K562 (cell line): ENCODE data around the gene IKZF3. TPM values are rescaled to one million over a fixed set of nuclear protein-coding genes. Genes with fewer than 3 reads are reported as not detected.

Source experiments
- BRF1 ChIP-seq: IDR thresholded peaks from 3 replicates; pipeline ENCODE4 v1.6.1; 2011; ENCODE audit warnings: borderline replicate concordance, mild to moderate bottlenecking; ENCODE audit not compliant: insufficient read length; ENCODE audit errors: extremely low read depth
- MTA3 ChIP-seq: fragments of 450-650 bp; formaldehyde crosslinking; IDR thresholded peaks from 2 replicates; pipeline ENCODE4 v1.6.1; 2017; ENCODE audit warnings: mild to moderate bottlenecking, borderline replicate concordance
- NFIC ChIP-seq: fragments of 450-650 bp; IDR thresholded peaks from 2 replicates; pipeline ENCODE4 v1.6.1; 2017; ENCODE audit warnings: mild to moderate bottlenecking, inconsistent platforms
- SAFB ChIP-seq: fragments of 200-400 bp; formaldehyde crosslinking; IDR thresholded peaks from 2 replicates; pipeline ENCODE4 v1.6.1; 2017; ENCODE audit warnings: low read depth, low read length, borderline replicate concordance
- TCF7 ChIP-seq: sonication (generic); IDR thresholded peaks from 2 replicates; pipeline ENCODE4 v1.6.1; 2016; ENCODE audit warnings: antibody characterized with exemption, borderline replicate concordance
- TCFL5 ChIP-seq: fragments of 250-450 bp; sonication (Bioruptor Pico); conservative IDR thresholded peaks from 2 replicates; pipeline ENCODE4 v1.6.1; 2021; ENCODE audit warnings: mild to moderate bottlenecking, moderate library complexity, matching md5 sums
- ZBTB7A ChIP-seq: IDR thresholded peaks from 2 replicates; pipeline ENCODE4 v1.6.1; 2011; ENCODE audit warnings: low read depth, mild to moderate bottlenecking, low read length, moderate library complexity, borderline replicate concordance; ENCODE audit not compliant: control insufficient read depth
- ZNF24 ChIP-seq: fragments of 450-650 bp; IDR thresholded peaks from 2 replicates; pipeline ENCODE4 v1.6.1; 2016
- ZNF316 ChIP-seq: fragments of 450-650 bp; IDR thresholded peaks from 2 replicates; pipeline ENCODE4 v1.6.1; 2016
- ZNF589 ChIP-seq: fragments of 200-800 bp; sonication (Bioruptor generic); IDR thresholded peaks from 2 replicates; pipeline ENCODE4 v1.6.1; 2016; ENCODE audit warnings: low read depth, missing genetic modification characterization, missing compliant biosample characterization
- ZSCAN32 ChIP-seq: fragments of 450-650 bp; formaldehyde crosslinking; IDR thresholded peaks from 2 replicates; pipeline ENCODE4 v1.4.0; 2020; ENCODE audit warnings: mild to moderate bottlenecking, moderate library complexity
- polyA plus RNA-seq, 8 experiments: library from polyadenylated mRNA; depleted of rRNA in 4 of 8; stranded (reverse) in 5 of 8; unstranded in 3 of 8; fragments of >200 nt; fragmentation: Nextera tagmentation in 2 of 8; fragmentation: Illumina TruSeq in 1 of 8; extraction: Ambion mirVana in 2 of 8; extraction: Trizol in 1 of 8; gene quantifications; 2 replicates each; pipeline versions ENCODE4 v1.2.1 to v1.2.3, GENCODE V29; 2011 to 2014; ENCODE audit warnings: inconsistent platforms in 1 of 8, missing spikeins in 1 of 8
- total RNA-seq, 7 experiments: library from RNA; depleted of rRNA in 6 of 7; stranded (reverse); fragments of >200 nt in 6 of 7; fragmentation: Illumina TruSeq in 2 of 7; extraction: Trizol in 2 of 7; gene quantifications; 2 replicates each; pipeline versions ENCODE4 v1.2.1 to v1.2.3, GENCODE V29; 2011 to 2021; ENCODE audit warnings: low replicate concordance in 1 of 7
- TF ChIP-seq, protein P1 (sequence below), 2 experiments: IDR thresholded peaks; 2 replicates each; pipeline ENCODE4 v1.6.1; 2011; ENCODE audit warnings: borderline replicate concordance in 1 of 2, control low read depth in 1 of 2, low read depth in 1 of 2, low read length in 1 of 2, mild to moderate bottlenecking in 1 of 2, mixed read lengths in 1 of 2, moderate library complexity in 1 of 2; ENCODE audit not compliant: insufficient read depth in 1 of 2, insufficient read length in 1 of 2, poor library complexity in 1 of 2, severe bottlenecking in 1 of 2; ENCODE audit errors: extremely low read depth in 1 of 2
- TF ChIP-seq, protein P2 (sequence below), 2 experiments: IDR thresholded peaks; 2 replicates each; pipeline ENCODE4 v1.6.1; 2012; ENCODE audit warnings: improper control_type of control experiment in 2 of 2, low read depth in 2 of 2, low read length in 2 of 2, borderline replicate concordance in 1 of 2
- TF ChIP-seq, protein P3 (sequence below): fragments of 450-650 bp; formaldehyde crosslinking; IDR thresholded peaks from 2 replicates; pipeline ENCODE4 v1.4.0; 2020; ENCODE audit warnings: mild to moderate bottlenecking
- TF ChIP-seq, protein P4 (sequence below): fragments of 450-650 bp; IDR thresholded peaks from 2 replicates; pipeline ENCODE4 v1.6.1; 2014; ENCODE audit warnings: low read depth, mild to moderate bottlenecking, moderate library complexity, borderline replicate concordance
- TF ChIP-seq, protein P5 (sequence below), 3 experiments: fragments of 200-800 bp in 1 of 3; sonication (Bioruptor generic) in 1 of 3; sonication (generic) in 1 of 3; formaldehyde crosslinking in 1 of 3; IDR thresholded peaks; 2 replicates each; pipeline versions ENCODE4 v1.6.1 to v1.8.0; 2016 to 2022; ENCODE audit warnings: mild to moderate bottlenecking in 2 of 3, missing compliant biosample characterization in 2 of 3, missing genetic modification characterization in 2 of 3, missing genetic modification reagents in 1 of 3
- TF ChIP-seq, protein P6 (sequence below): fragments of 200-800 bp; sonication (Bioruptor generic); IDR thresholded peaks from 2 replicates; pipeline ENCODE4 v1.6.1; 2017; ENCODE audit warnings: missing genetic modification characterization, missing compliant biosample characterization

Gene IKZF3
- total and polyA plus RNA-seq, 9 of the 15 experiments (the other 6 are each of a cell fraction or from before 2014, with no cell fraction given) = 0.06 to 1.6 (median 0.62) TPM

DNA sequence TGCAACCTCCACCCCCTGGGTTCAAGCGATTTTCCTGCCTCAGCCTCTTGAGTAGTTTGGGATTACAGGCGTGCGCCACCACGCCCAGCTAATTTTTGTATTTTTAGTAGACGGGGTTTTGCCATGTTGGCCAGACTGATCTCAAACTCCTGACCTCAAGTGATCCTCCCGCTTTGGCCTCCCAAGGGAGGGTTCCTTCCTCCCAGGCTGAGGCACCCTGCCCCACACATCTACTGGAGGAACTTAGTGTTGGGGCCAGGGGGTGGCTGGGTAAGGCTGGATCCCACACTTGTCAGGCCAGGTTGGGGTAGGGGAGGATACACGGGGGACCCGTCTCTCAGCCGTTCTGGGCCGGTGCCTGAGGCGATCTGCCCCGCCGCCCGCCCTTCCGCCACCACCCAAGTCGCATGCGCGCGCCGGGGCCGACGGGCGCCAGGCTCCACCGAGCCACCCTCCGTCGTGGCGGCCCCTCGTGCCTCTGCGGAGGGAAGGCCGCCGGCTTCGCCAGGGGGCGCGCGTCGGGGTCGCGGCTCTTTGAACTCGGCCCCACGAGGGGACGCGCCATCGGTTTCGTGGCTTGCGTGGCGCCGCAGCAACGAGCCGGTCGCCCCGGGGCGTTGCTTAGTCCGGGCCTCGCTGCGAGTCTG, 110.5 kb downstream of the IKZF3 start (continued):
- TF ChIP-seq, protein P1, sequence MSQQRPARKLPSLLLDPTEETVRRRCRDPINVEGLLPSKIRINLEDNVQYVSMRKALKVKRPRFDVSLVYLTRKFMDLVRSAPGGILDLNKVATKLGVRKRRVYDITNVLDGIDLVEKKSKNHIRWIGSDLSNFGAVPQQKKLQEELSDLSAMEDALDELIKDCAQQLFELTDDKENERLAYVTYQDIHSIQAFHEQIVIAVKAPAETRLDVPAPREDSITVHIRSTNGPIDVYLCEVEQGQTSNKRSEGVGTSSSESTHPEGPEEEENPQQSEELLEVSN (IDR thresholded peaks at IDR 0.05; ENCODE audit: borderline replicate concordance in 1 of 2, extremely low read depth in 1 of 2, insufficient read depth in 1 of 2, insufficient read length in 1 of 2, low read depth in 1 of 2, low read length in 1 of 2, poor library complexity in 1 of 2, severe bottlenecking in 1 of 2) = peak in 1 of 2 experiments; percentile 81
- TF ChIP-seq, protein P2, sequence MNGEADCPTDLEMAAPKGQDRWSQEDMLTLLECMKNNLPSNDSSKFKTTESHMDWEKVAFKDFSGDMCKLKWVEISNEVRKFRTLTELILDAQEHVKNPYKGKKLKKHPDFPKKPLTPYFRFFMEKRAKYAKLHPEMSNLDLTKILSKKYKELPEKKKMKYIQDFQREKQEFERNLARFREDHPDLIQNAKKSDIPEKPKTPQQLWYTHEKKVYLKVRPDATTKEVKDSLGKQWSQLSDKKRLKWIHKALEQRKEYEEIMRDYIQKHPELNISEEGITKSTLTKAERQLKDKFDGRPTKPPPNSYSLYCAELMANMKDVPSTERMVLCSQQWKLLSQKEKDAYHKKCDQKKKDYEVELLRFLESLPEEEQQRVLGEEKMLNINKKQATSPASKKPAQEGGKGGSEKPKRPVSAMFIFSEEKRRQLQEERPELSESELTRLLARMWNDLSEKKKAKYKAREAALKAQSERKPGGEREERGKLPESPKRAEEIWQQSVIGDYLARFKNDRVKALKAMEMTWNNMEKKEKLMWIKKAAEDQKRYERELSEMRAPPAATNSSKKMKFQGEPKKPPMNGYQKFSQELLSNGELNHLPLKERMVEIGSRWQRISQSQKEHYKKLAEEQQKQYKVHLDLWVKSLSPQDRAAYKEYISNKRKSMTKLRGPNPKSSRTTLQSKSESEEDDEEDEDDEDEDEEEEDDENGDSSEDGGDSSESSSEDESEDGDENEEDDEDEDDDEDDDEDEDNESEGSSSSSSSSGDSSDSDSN (IDR thresholded peaks at IDR 0.05; ENCODE audit: borderline replicate concordance in 1 of 2, low read depth in 2 of 2, low read length in 2 of 2) = 0 out of 4 replicates have a peak, but pooled peaks of 1 of the 2 experiments have one; percentile 11
- TF ChIP-seq ZNF24 (no peak), TCFL5 (no peak), ZSCAN32 (CRISPR knock-in tag) (no peak), ZNF316 (no peak), ZNF589 (CRISPR knock-in tag) (peak; percentile 90; the same call in 1 of the 2 replicates), MTA3 (peak; percentile 83), ZBTB7A (peak; percentile 65; the same call in 1 of the 2 replicates), NFIC (peak; percentile 66; the same call in 1 of the 2 replicates), BRF1 (no peak), TCF7 (peak; percentile 56; the same call in 1 of the 2 replicates), SAFB (peak; percentile 89)
- TF ChIP-seq, protein P3, sequence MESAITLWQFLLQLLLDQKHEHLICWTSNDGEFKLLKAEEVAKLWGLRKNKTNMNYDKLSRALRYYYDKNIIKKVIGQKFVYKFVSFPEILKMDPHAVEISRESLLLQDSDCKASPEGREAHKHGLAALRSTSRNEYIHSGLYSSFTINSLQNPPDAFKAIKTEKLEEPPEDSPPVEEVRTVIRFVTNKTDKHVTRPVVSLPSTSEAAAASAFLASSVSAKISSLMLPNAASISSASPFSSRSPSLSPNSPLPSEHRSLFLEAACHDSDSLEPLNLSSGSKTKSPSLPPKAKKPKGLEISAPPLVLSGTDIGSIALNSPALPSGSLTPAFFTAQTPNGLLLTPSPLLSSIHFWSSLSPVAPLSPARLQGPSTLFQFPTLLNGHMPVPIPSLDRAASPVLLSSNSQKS (CRISPR knock-in tag) = no peak
- TF ChIP-seq, protein P4, sequence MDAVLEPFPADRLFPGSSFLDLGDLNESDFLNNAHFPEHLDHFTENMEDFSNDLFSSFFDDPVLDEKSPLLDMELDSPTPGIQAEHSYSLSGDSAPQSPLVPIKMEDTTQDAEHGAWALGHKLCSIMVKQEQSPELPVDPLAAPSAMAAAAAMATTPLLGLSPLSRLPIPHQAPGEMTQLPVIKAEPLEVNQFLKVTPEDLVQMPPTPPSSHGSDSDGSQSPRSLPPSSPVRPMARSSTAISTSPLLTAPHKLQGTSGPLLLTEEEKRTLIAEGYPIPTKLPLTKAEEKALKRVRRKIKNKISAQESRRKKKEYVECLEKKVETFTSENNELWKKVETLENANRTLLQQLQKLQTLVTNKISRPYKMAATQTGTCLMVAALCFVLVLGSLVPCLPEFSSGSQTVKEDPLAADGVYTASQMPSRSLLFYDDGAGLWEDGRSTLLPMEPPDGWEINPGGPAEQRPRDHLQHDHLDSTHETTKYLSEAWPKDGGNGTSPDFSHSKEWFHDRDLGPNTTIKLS = peak; percentile 71; the same call in 1 of the 2 replicates
- TF ChIP-seq, protein P5, sequence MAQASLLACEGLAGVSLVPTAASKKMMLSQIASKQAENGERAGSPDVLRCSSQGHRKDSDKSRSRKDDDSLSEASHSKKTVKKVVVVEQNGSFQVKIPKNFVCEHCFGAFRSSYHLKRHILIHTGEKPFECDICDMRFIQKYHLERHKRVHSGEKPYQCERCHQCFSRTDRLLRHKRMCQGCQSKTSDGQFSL (CRISPR knock-in tag; IDR thresholded peaks at IDR 0.05) = no peak; the same call in 1 of the 2 replicates
- TF ChIP-seq, protein P5 (tag; IDR thresholded peaks at IDR 0.05) = 0 out of 4 replicates have a peak, but pooled peaks of 1 of the 2 experiments have one; percentile 24
- TF ChIP-seq, protein P6, sequence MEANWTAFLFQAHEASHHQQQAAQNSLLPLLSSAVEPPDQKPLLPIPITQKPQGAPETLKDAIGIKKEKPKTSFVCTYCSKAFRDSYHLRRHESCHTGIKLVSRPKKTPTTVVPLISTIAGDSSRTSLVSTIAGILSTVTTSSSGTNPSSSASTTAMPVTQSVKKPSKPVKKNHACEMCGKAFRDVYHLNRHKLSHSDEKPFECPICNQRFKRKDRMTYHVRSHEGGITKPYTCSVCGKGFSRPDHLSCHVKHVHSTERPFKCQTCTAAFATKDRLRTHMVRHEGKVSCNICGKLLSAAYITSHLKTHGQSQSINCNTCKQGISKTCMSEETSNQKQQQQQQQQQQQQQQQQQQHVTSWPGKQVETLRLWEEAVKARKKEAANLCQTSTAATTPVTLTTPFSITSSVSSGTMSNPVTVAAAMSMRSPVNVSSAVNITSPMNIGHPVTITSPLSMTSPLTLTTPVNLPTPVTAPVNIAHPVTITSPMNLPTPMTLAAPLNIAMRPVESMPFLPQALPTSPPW (CRISPR knock-in tag) = no peak
